ENCODE measurements around the gene ZNF138.
"Not testable (repeated sequence)": the region's sequence is repeated elsewhere in the genome, so short reads cannot be mapped to it uniquely, and the experiment has no call there.

GRCh38 chr7:64863530-64863929 is 69.3 kb downstream of the ZNF138 start:
- not testable (repeated sequence) for TF ChIP-seq CTCF, POLR2A, POLR2AphosphoS5 (IDR thresholded peaks at IDR 0.05)
